Measurements from ENCODE around the gene KCNMA1. TPM values are rescaled to one million over a fixed set of nuclear protein-coding genes. Genes with fewer than 3 reads are reported as not detected.

KCNMA1 gene
- total and polyA plus RNA-seq, 10 of the 15 experiments (the other 5 are each of a cell fraction or from before 2014, with no cell fraction given), result 8.5 to 77.0 (median 21.3) TPM

- no peak for ATAC-seq
- no peak overlapping the region for H3K9ac ChIP-seq (ENCODE audit: control insufficient read depth, insufficient read depth, low read length)
- no peak for FAIRE-seq
- no peaks in the 10 kb centered on the region for H4K20me1 ChIP-seq (ENCODE audit: control insufficient read depth, insufficient read depth)
- SMC1A ChIA-PET (ENCODE audit: uncharacterized antibody, unreplicated experiment), result no interaction called here
- 45% methylated on average over 2 of the region's 2 CpGs for WGBS (ENCODE audit: insufficient coverage, insufficient replicate concordance, low lambda C conversion rate, missing lambda C conversion rate)
- H3K4me3 ChIP-seq, result no peak overlapping the region
- no peak overlapping the region for H2AFZ ChIP-seq (ENCODE audit: control insufficient read depth, low read depth, low read length)
- no peak overlapping the region for H3K4me2 ChIP-seq (ENCODE audit: control insufficient read depth, insufficient read depth)
- intact Hi-C loops (cut with micrococcal nuclease; ENCODE audit: unreplicated experiment) (no loop called here), in situ Hi-C loops (cut with MboI) (no loop called here)
- CTCF ChIA-PET, result interaction anchor here (1.1 to 1.4 kb wide), 2 partner anchors 31 to 169 kb away, joined by 3 to 5 read pairs; no protein-coding TSS in a partner anchor
- no peaks in the 10 kb centered on the region for H3K9me3 ChIP-seq (replicated peaks; ENCODE audit: control insufficient read depth, insufficient read depth, low read length)
- RAD21 ChIA-PET (ENCODE audit: unreplicated experiment), result no interaction called here
- no peaks in the 10 kb centered on the region for H3K79me2 ChIP-seq (ENCODE audit: control insufficient read depth, insufficient read depth, low read length)
- no peak for DNase-seq (ENCODE audit: low read depth, low spot score)
- TF ChIP-seq, protein P1, sequence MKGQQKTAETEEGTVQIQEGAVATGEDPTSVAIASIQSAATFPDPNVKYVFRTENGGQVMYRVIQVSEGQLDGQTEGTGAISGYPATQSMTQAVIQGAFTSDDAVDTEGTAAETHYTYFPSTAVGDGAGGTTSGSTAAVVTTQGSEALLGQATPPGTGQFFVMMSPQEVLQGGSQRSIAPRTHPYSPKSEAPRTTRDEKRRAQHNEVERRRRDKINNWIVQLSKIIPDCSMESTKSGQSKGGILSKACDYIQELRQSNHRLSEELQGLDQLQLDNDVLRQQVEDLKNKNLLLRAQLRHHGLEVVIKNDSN (IDR thresholded peaks at IDR 0.05; ENCODE audit: borderline replicate concordance, extremely low read length, insufficient read depth, low read depth, low read length), result no peak
- TF ChIP-seq POLR2AphosphoS2 (IDR thresholded peaks at IDR 0.05; ENCODE audit: low read depth, low read length) (no peak), HDGF (IDR thresholded peaks at IDR 0.05) (0 out of 2 replicates have a peak, but pooled peaks have one; percentile 38), SIX5 (IDR thresholded peaks at IDR 0.05; ENCODE audit: low read depth, low read length, severe bottlenecking) (no peak)
- no TSS peak for BruUV-seq (replicated peaks)
- H3K27me3 ChIP-seq (replicated peaks in 1 of 2; ENCODE audit: control insufficient read depth in 2 of 2, insufficient read depth in 2 of 2, low read length in 1 of 2), result no peaks in the 10 kb centered on the region
- no peaks in the 10 kb centered on the region for H3K36me3 ChIP-seq (ENCODE audit: control insufficient read depth in 2 of 2, insufficient read depth in 2 of 2, low read length in 1 of 2)
- H3K4me1 ChIP-seq (ENCODE audit: control insufficient read depth, insufficient read depth, low read length), result no peaks in the 10 kb centered on the region
- POLR2A ChIA-PET, result no interaction called here
- H3K27ac ChIP-seq (ENCODE audit: control insufficient read depth, insufficient read depth), result no peak overlapping the region
These were observed 165.5 kb downstream of the KCNMA1 start for GRCh38 chr10:77472146-77472545.

GRCh38 chr10:77471069-77471536 is 166.5 kb downstream of the KCNMA1 start:
- CTCF ChIA-PET, result no interaction called here
- no peaks in the 10 kb centered on the region for H3K36me3 ChIP-seq (ENCODE audit: control insufficient read depth in 2 of 2, insufficient read depth in 2 of 2, low read length in 1 of 2)
- DNase-seq (ENCODE audit: low read depth, low spot score) (no peak), ATAC-seq (no peak), FAIRE-seq (peak; percentile 72)
- no peaks in the 10 kb centered on the region for H3K4me1 ChIP-seq (ENCODE audit: control insufficient read depth, insufficient read depth, low read length)
- 96% methylated on average over 2 of the region's 2 CpGs for WGBS (ENCODE audit: insufficient coverage, insufficient replicate concordance, low lambda C conversion rate, missing lambda C conversion rate)
- no peaks in the 10 kb centered on the region for H3K27me3 ChIP-seq (replicated peaks in 1 of 2; ENCODE audit: control insufficient read depth in 2 of 2, insufficient read depth in 2 of 2, low read length in 1 of 2)
- RAD21 ChIA-PET (ENCODE audit: unreplicated experiment), result no interaction called here
- SMC1A ChIA-PET (ENCODE audit: uncharacterized antibody, unreplicated experiment), result no interaction called here
- POLR2A ChIA-PET, result no interaction called here
- no peak overlapping the region for H3K27ac ChIP-seq (ENCODE audit: control insufficient read depth, insufficient read depth)
- H3K4me2 ChIP-seq (ENCODE audit: control insufficient read depth, insufficient read depth), result no peak overlapping the region
- no peak overlapping the region for H3K4me3 ChIP-seq
- no peak overlapping the region for H3K9ac ChIP-seq (ENCODE audit: control insufficient read depth, insufficient read depth, low read length)
- intact Hi-C loops (cut with micrococcal nuclease; ENCODE audit: unreplicated experiment) (no loop called here), in situ Hi-C loops (cut with MboI) (no loop called here)
- TF ChIP-seq SIX5 (IDR thresholded peaks at IDR 0.05; ENCODE audit: low read depth, low read length, severe bottlenecking) (no peak), NR2C2 (IDR thresholded peaks at IDR 0.05; ENCODE audit: borderline replicate concordance, control insufficient read depth, insufficient read length, low read depth) (peak; percentile 25), NBN (IDR thresholded peaks at IDR 0.05) (0 out of 2 replicates have a peak, but pooled peaks have one; percentile 26), HDGF (IDR thresholded peaks at IDR 0.05) (peak; percentile 94), SP1 (IDR thresholded peaks at IDR 0.05; ENCODE audit: low read depth, low read length) (no peak)
- TSS peak; percentile 43 for BruUV-seq (replicated peaks)
- H3K79me2 ChIP-seq (ENCODE audit: control insufficient read depth, insufficient read depth, low read length), result no peaks in the 10 kb centered on the region
- H4K20me1 ChIP-seq (ENCODE audit: control insufficient read depth, insufficient read depth), result no peaks in the 10 kb centered on the region
- H3K9me3 ChIP-seq (replicated peaks; ENCODE audit: control insufficient read depth, insufficient read depth, low read length), result no peaks in the 10 kb centered on the region
- no peak overlapping the region for H2AFZ ChIP-seq (ENCODE audit: control insufficient read depth, low read depth, low read length)
